Retinal pigment epithelial cell (primary cell): Measurements from ENCODE around the gene FBXL19.

Experiments
- DNase-seq: peaks from one replicate; pipeline ENCODE4 v3.0.0-alpha.2; 2010; ENCODE audit warnings: low read depth
- H3K4me3 ChIP-seq: 2 replicates; pipeline ENCODE4 v1.5.1; 2011; ENCODE audit warnings: mild to moderate bottlenecking, low read length, control low read depth, moderate library complexity
- TF ChIP-seq, protein P1 (sequence below): conservative IDR thresholded peaks from 2 replicates; pipeline ENCODE4 v1.5.1; 2011; ENCODE audit warnings: low read depth, low read length, control low read depth, inconsistent platforms

The FBXL19 gene

GRCh38 chr16:30964574-30965226 is 41.3 kb downstream of the FBXL19 start:
- TF ChIP-seq, protein P1, sequence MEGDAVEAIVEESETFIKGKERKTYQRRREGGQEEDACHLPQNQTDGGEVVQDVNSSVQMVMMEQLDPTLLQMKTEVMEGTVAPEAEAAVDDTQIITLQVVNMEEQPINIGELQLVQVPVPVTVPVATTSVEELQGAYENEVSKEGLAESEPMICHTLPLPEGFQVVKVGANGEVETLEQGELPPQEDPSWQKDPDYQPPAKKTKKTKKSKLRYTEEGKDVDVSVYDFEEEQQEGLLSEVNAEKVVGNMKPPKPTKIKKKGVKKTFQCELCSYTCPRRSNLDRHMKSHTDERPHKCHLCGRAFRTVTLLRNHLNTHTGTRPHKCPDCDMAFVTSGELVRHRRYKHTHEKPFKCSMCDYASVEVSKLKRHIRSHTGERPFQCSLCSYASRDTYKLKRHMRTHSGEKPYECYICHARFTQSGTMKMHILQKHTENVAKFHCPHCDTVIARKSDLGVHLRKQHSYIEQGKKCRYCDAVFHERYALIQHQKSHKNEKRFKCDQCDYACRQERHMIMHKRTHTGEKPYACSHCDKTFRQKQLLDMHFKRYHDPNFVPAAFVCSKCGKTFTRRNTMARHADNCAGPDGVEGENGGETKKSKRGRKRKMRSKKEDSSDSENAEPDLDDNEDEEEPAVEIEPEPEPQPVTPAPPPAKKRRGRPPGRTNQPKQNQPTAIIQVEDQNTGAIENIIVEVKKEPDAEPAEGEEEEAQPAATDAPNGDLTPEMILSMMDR: no peak
- H3K4me3 ChIP-seq: no peak overlapping the region
- no peak for DNase-seq

DNA sequence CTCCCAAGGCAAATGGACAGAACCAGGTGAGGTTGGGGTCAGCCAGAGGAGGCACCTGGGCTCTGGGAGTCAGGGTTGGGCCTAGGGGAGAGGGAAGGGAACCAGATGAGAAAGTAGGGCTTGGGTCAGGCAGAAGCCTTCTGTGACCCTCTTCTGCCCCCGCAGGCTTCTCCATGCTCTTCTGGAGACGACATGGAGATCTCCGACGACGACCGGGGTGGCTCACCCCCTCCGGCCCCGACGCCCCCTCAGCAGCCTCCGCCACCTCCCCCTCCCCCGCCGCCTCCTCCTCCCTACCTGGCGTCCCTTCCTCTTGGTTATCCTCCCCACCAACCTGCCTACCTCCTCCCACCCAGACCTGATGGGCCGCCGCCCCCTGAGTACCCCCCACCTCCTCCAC is 42.1 kb downstream of the FBXL19 start:
- DNase-seq: no peak
- no peak overlapping the region for H3K4me3 ChIP-seq
- TF ChIP-seq, protein P1: no peak

GRCh38 chr16:30966033-30966619 is 42.8 kb downstream of the FBXL19 start:
- no peak for DNase-seq
- no peak overlapping the region for H3K4me3 ChIP-seq
- TF ChIP-seq, protein P1: no peak

GRCh38 chr16:30967795-30968194 is 44.4 kb downstream of the FBXL19 start:
- DNase-seq: no peak

GRCh38 chr16:30969246-30969842 is 46.0 kb downstream of the FBXL19 start:
- no peak overlapping the region for H3K4me3 ChIP-seq
- DNase-seq: no peak
- TF ChIP-seq, protein P1: no peak

More at GRCh38 chr16:30967795-30968194, 44.4 kb downstream of the FBXL19 start:
- TF ChIP-seq, protein P1: no peak
- no peak overlapping the region for H3K4me3 ChIP-seq

GRCh38 chr16:30971298-30971697 is 47.9 kb downstream of the FBXL19 start:
- TF ChIP-seq, protein P1: no peak
- DNase-seq: no peak
- no peak overlapping the region for H3K4me3 ChIP-seq

- DNase-seq: no peak
- TF ChIP-seq, protein P1: peak; percentile 22
- no peak overlapping the region for H3K4me3 ChIP-seq
Observed at GRCh38 chr16:30972872-30973271, 49.5 kb downstream of the FBXL19 start.
